HT-29 (cell line): ENCODE measurements around the gene METTL22. TPM values are rescaled to one million over a fixed set of nuclear protein-coding genes. Genes with fewer than 3 reads are reported as not detected.

ENCODE experiments used
- DNase-seq: peaks from one replicate; pipeline ENCODE4 v3.0.0-alpha.2; 2015; ENCODE audit warnings: low spot score
- total RNA-seq: library from RNA; depleted of rRNA; stranded (reverse); fragments of >200 nt; shearing (Covaris generic); gene quantifications from 2 replicates; pipeline ENCODE4 v1.2.3, GENCODE V29; 2014

The METTL22 gene
- total RNA-seq, 1 experiment from 2014 or later = 21.0 TPM

GRCh38 chr16:8665529-8665928 is 44.0 kb downstream of the METTL22 start:
- DNase-seq = no peak

GRCh38 chr16:8667492-8667891 is 46.0 kb downstream of the METTL22 start:
- no peak for DNase-seq

GRCh38 chr16:8668113-8668512 is 46.6 kb downstream of the METTL22 start:
- DNase-seq = no peak

- DNase-seq = no peak
Measured at GRCh38 chr16:8669481-8669880, 48.0 kb downstream of the METTL22 start.

GRCh38 chr16:8670014-8670560 is 48.6 kb downstream of the METTL22 start:
- DNase-seq = no peak

- DNase-seq = peak; percentile 16
Measured at GRCh38 chr16:8673611-8674412, 52.3 kb downstream of the METTL22 start.

- DNase-seq = peak; percentile 77
Measured at GRCh38 chr16:8674413-8675022, 53.0 kb downstream of the METTL22 start, which contains the start of gene ABAT. Gene ABAT (plus strand): TSS chr16:8674617. CDS start chr16:8735740, 61,123 bp downstream.

- no peak for DNase-seq
Measured at GRCh38 chr16:8675183-8676159, 54.0 kb downstream of the METTL22 start.

GRCh38 chr16:8676160-8676547 is 54.7 kb downstream of the METTL22 start:
- no peak for DNase-seq

GRCh38 chr16:8676737-8677375 is 55.4 kb downstream of the METTL22 start:
- DNase-seq = no peak

- DNase-seq = no peak
Measured at GRCh38 chr16:8677481-8677880, 56.0 kb downstream of the METTL22 start.

- no peak for DNase-seq
Measured at GRCh38 chr16:8678068-8678927, 56.8 kb downstream of the METTL22 start.

GRCh38 chr16:8679151-8679550 is 57.7 kb downstream of the METTL22 start:
- no peak for DNase-seq

- DNase-seq = no peak
Measured at GRCh38 chr16:8682551-8683259, 61.2 kb downstream of the METTL22 start.

GRCh38 chr16:8683640-8684039 is 62.1 kb downstream of the METTL22 start:
- no peak for DNase-seq

- DNase-seq = no peak
Measured at GRCh38 chr16:8685617-8686016, 64.1 kb downstream of the METTL22 start.

- no peak for DNase-seq
Measured at GRCh38 chr16:8686031-8686621, 64.6 kb downstream of the METTL22 start.

- no peak for DNase-seq
Measured at GRCh38 chr16:8686879-8687278, 65.4 kb downstream of the METTL22 start.

GRCh38 chr16:8689686-8690085 is 68.2 kb downstream of the METTL22 start:
- no peak for DNase-seq
